RWPE2 (cell line): ENCODE measurements around the gene NANOS2.

Experiments
- ATAC-seq: fragments of 200-7000 bp; cut with Tn5 transposase; 3 replicates; pipeline ENCODE4 v1.9.1; 2021; ENCODE audit warnings: low read depth
- DNase-seq: peaks from one replicate; pipeline ENCODE4 v3.0.0-alpha.2; 2020; ENCODE audit warnings: low spot score
- H3K27ac ChIP-seq: fragments of 450-650 bp; 2 replicates; pipeline ENCODE4 v1.5.1; 2017; ENCODE audit warnings: mild to moderate bottlenecking; ENCODE audit not compliant: poor library complexity, severe bottlenecking
- H3K27me3 ChIP-seq: fragments of 250-450 bp; sonication (Bioruptor Pico); 2 replicates; pipeline ENCODE4 v1.5.1; 2021; ENCODE audit warnings: mild to moderate bottlenecking, moderate library complexity; ENCODE audit not compliant: insufficient read depth, poor library complexity, severe bottlenecking
- H3K36me3 ChIP-seq: fragments of 250-450 bp; sonication (Bioruptor Pico); 2 replicates; pipeline ENCODE4 v1.5.1; 2020; ENCODE audit warnings: low read depth, mild to moderate bottlenecking, moderate library complexity
- H3K4me1 ChIP-seq: fragments of 250-450 bp; sonication (Bioruptor Pico); 2 replicates; pipeline ENCODE4 v1.5.1; 2021; ENCODE audit warnings: mild to moderate bottlenecking, moderate library complexity; ENCODE audit not compliant: insufficient read depth, poor library complexity, severe bottlenecking
- H3K4me3 ChIP-seq: fragments of 250-450 bp; sonication (Bioruptor Pico); 2 replicates; pipeline ENCODE4 v1.5.1; 2021; ENCODE audit warnings: mild to moderate bottlenecking, moderate library complexity; ENCODE audit not compliant: severe bottlenecking
- H3K9me3 ChIP-seq: fragments of 250-450 bp; sonication (Bioruptor Pico); 2 replicates; pipeline ENCODE4 v1.5.1; 2021; ENCODE audit warnings: mild to moderate bottlenecking, moderate library complexity; ENCODE audit not compliant: severe bottlenecking
- TF ChIP-seq, protein P1 (sequence below): fragments of 450-650 bp; IDR thresholded peaks from one replicate; pipeline ENCODE4 v1.5.1; 2017; ENCODE audit warnings: mild to moderate bottlenecking, moderate library complexity; ENCODE audit not compliant: poor library complexity, severe bottlenecking

The NANOS2 gene

DNA sequence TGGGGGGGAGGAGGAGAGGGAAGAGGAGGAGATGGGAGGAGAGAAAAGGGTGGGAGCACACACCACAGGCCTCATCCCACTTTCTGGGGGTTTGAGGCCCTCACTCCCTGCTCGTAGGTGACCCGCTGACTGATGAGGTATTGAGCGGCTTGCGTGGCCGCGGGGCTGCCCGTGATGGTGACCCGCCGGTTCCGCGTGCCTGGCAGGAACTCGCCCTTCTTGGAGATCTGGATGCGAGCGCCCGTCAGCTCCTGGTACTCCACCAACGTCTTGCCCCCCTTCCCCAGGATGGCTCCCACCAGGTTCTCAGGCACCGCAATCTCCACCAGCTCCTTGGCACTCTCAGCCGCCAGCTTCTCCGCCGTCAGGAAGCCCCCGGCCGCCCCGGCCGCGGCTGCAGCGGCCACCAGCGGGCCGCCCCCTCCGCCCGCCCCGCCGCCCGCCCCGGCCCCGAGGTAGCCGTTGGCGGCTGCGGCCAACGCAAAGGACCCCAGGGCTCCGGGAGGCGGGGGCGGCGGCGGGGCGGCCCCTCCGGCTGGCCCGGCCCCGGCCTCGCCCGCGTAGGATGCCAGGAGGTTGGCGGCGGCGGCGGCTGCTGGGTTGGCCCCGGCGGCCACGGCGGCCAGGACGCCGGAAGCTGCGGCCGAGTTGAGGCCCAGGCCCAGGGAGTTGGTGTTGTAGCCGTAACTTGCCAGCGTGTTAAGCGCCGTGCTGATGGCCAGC is 25.4 kb upstream of the NANOS2 start:
- ATAC-seq (no peak), DNase-seq (no peak)
- H3K9me3 ChIP-seq, result no peaks in the 10 kb centered on the region
- H3K27me3 ChIP-seq, result no peaks in the 10 kb centered on the region
- H3K27ac ChIP-seq, result no peak overlapping the region
- TF ChIP-seq, protein P1, sequence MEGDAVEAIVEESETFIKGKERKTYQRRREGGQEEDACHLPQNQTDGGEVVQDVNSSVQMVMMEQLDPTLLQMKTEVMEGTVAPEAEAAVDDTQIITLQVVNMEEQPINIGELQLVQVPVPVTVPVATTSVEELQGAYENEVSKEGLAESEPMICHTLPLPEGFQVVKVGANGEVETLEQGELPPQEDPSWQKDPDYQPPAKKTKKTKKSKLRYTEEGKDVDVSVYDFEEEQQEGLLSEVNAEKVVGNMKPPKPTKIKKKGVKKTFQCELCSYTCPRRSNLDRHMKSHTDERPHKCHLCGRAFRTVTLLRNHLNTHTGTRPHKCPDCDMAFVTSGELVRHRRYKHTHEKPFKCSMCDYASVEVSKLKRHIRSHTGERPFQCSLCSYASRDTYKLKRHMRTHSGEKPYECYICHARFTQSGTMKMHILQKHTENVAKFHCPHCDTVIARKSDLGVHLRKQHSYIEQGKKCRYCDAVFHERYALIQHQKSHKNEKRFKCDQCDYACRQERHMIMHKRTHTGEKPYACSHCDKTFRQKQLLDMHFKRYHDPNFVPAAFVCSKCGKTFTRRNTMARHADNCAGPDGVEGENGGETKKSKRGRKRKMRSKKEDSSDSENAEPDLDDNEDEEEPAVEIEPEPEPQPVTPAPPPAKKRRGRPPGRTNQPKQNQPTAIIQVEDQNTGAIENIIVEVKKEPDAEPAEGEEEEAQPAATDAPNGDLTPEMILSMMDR, result no peak
- H3K4me1 ChIP-seq, result no peaks in the 10 kb centered on the region
- no peak overlapping the region for H3K4me3 ChIP-seq
- H3K36me3 ChIP-seq, result no peaks in the 10 kb centered on the region

DNA sequence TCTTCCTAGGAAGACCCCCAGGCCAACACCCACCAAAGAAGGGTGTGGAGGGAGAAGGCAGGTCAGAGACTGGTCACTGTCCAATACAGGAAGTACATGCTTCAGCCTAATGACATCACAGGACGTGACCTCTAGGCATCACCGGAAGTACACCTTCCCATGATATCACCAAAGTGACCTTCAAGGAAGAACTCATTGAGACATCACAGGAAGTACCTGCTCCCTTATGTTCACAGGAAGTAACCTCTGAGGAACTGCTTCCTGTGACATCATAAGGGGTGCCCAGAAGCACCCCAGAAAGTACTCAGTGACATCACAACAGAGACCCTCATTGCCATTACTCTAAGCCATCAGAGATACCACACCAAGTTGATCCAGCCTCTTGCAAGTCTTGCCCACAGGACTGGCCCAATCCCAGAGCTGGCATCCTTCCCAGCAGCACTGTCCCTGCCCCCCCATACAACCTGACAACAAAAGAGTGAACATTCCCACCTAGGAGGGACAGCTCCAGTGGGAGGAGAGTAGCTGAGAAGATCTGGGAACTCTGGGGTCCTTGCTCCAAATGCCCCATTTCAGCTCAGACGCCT is 24.2 kb upstream of the NANOS2 start:
- H3K9me3 ChIP-seq, result no peaks in the 10 kb centered on the region
- DNase-seq (no peak), ATAC-seq (no peak)
- H3K27me3 ChIP-seq, result no peaks in the 10 kb centered on the region
- TF ChIP-seq, protein P1, result no peak
- H3K36me3 ChIP-seq, result no peaks in the 10 kb centered on the region
- H3K4me3 ChIP-seq, result no peak overlapping the region
- no peak overlapping the region for H3K27ac ChIP-seq
- no peaks in the 10 kb centered on the region for H3K4me1 ChIP-seq

DNA sequence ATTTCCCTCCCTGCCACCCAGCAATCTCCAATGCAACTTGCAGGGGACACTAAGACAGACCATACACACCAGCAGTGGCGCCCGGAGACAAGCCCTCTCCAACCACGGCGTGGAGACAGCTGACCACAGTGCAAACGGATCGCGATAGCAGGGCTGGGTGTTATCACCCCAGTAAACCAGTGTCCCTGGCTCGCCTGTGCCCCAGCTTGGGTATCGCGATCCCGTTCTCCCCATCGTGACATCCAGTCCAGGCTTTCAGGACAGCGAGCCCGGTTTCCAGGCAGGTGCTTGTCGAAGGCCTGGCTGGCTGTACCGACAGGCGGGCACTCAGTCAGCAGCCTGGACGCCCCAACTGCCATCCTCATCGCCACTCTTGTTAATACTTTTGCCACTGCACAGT is 20.7 kb upstream of the NANOS2 start:
- ATAC-seq, result no peak
- no peaks in the 10 kb centered on the region for H3K27me3 ChIP-seq
- TF ChIP-seq, protein P1, result no peak

DNA sequence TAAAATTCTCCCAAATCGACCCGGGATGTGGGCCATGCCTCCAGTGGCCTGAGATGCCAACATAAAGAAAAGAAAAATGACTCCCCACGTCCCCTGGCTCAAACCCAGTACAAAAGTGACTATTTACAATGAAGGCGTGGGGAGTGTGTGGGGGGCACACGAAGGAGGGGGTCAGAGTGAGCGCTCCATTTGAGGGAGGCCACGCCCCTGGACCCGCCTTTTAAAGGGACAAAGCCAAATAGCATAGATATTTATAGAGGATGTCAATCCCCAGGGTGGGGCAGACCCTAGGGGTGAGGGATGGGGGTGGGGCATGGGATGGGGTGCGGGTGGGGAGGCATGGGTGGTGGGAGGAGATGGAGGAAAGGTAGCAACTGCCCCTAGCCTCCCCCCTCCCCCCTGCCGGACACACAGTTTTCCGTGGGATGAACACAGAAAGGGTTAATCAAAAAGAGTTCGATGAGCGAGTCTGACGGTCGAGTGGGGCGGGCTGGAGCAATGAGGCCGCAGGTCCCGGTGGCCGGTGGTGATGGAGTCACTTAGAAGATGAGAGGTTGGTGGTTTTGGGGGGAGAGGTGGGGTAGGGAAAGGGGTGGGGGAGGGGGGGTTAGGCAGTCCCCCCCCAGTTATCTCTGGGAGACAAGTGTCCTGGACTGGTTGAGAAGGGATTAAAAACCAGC is 20.1 kb upstream of the NANOS2 start:
- Histone ChIP-seq H3K27me3 (no peaks in the 10 kb centered on the region), H3K9me3 (no peaks in the 10 kb centered on the region), H3K4me1 (no peaks in the 10 kb centered on the region), H3K27ac (no peak overlapping the region), H3K36me3 (no peaks in the 10 kb centered on the region), H3K4me3 (no peak overlapping the region)
- ATAC-seq (no peak), DNase-seq (no peak)
- TF ChIP-seq, protein P1, result no peak

More for the DNA sequence above, 20.7 kb upstream of the NANOS2 start:
- Histone ChIP-seq H3K36me3 (no peaks in the 10 kb centered on the region), H3K27ac (no peak overlapping the region), H3K4me3 (no peak overlapping the region), H3K9me3 (no peaks in the 10 kb centered on the region), H3K4me1 (no peaks in the 10 kb centered on the region)
- DNase-seq, result no peak
